KG1 (cell line): ENCODE measurements around the gene EMC1.
"Not testable (repeated sequence)": the region's sequence is repeated elsewhere in the genome, so short reads cannot be mapped to it uniquely, and the experiment has no call there.

ENCODE experiments used
- DNase-seq: peaks from one replicate; lab custom pipeline; 2025; lab: John Stamatoyannopoulos, UW

The EMC1 gene

GRCh38 chr1:19216585-19216984, 34.7 kb downstream of the EMC1 start:
- DNase-seq: not testable (repeated sequence)

GRCh38 chr1:19213580-19213979, 37.7 kb downstream of the EMC1 start:
- DNase-seq: no peak

GRCh38 chr1:19212167-19212566, 39.2 kb downstream of the EMC1 start:
- no peak for DNase-seq

DNA sequence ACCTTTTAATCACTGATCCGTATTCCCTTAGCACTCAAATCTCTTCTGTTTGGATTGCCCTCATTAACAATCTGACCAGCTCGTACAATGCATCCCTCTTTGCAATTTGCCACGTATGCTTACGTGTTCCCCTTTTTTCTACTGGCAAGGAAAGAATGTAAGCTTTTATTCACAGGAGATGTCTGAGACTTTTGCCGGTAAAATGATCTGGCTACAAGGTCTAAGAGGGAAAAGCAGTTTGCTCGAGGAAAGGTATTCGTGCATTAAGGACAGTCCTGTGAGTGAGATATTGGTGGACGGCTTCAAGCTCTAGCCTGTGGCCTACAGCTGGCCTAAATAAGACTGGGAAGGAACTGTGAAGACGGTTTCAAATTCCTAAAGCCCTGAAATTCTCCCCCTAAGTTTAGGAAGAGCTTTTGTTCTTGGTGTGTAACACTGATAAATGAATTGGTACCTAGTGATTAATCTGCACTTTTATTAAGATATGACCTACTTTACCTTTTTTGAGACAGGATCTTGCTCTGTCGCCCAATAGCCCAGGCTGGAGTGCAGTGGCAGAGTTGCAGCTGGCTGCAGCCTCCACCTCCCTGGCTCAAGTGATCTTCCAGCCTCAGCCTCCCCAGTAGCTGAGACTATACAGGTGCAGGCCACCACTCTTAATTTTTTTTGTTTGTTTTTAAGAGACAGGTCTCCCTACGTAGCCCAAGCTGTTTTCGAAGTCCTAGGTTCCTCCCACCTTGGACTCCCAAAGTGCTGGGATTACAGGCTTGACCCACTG, 40.4 kb downstream of the EMC1 start:
- DNase-seq: peak; percentile 30

DNA sequence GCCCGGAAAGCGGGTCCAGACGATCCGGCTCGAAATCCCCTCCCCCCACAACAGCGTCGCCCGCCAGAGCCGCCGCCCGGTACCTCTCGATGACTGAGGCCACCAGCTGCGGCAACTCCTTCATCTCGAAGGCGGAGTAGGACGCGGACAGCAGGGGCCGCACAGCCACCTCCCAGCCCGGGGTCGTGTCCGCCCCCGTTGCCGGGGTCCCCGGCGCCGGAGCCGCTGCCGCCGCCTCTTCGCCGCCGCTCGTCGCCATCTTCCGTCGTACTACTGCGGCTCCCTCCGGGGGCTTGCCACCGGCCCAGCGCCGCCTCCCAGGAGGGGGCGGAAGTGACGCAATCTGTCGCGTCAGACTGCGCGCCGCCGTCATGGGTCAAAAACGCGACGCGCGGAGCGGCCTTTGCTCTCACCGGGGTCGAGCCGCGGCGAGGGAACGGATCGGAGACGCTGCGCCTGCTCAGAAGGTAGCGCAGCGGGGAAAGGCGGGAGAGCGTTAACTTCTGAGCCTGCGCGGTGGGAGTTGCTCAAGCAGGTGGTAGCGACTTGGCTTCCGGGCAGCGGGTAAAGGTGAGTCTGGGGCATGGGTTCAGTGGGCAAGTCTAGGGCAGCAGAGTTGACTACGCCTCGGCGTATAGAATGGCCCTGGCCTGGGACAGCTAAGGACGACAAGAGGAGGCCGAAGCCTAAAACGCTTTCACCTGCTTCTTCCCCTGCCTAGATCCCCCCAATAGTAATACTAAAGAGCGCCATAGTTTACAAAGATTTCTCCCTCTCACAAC, 41.1 kb downstream of the EMC1 start, which contains the start of gene UBR4:
TSS of gene UBR4 (minus strand) at position 277 of the 782 bp plus-strand sequence. CDS start at position 259, 18 bp downstream.
- DNase-seq: peak; percentile 90

- no peak for DNase-seq
Measured at GRCh38 chr1:19209439-19209989, 41.8 kb downstream of the EMC1 start.

DNA sequence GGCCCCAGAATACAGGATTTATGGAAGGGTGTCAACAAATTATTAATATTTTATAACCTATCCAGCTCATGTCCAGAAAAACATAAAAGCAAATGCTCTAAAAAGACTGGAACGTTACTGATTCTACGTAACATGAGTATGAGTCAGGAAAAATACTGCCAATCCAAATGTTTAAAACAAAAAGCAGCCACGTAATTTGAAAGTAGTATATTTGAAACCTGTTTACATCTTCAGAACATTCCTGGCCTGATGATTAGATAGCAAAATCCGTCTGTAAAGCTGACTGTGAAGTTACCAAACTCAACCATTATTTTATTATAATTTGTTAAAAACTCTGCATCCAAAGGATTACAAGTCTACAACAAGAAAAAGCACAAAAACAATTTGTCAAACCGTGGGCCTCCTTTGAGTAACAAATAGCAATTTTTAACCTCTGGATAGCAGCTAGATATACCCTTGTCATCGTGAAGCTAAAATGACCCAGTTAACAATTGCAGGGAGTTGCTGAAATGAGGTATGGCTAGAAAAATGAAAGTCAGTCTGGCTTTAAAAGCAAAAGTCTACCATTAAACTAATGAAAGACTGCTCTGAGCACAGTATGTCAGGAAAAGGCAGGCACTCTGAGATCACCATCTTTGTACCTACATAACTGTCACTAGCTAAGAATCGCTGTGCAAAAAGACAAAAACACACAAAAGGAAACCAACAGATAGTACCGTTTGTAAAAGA, 42.5 kb downstream of the EMC1 start:
- no peak for DNase-seq

GRCh38 chr1:19206947-19207346, 44.4 kb downstream of the EMC1 start:
- no peak for DNase-seq

DNA sequence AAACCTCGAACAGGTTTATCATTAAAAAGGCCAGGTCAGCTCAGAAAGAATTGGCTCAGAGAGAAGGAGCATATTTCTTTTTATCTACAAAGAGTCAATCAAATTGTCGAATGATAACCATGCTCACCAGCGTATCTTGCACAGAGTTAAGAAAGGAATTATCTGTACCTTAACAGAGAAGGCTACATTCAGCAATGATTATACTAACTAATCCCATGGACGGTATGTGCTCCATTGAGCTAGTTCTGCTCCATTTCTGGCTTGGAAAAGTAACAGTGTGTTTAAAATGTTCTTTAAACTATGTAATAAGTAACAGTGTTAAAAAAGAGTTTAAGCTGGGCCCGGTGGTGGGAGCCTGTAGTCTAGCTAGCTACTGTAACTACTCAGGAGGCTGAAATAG, 45.5 kb downstream of the EMC1 start:
- no peak for DNase-seq

- no peak for DNase-seq
Measured at GRCh38 chr1:19205403-19205802, 45.9 kb downstream of the EMC1 start.

GRCh38 chr1:19204446-19205266, 46.7 kb downstream of the EMC1 start:
- no peak for DNase-seq

GRCh38 chr1:19203440-19203839, 47.9 kb downstream of the EMC1 start:
- no peak for DNase-seq

DNA sequence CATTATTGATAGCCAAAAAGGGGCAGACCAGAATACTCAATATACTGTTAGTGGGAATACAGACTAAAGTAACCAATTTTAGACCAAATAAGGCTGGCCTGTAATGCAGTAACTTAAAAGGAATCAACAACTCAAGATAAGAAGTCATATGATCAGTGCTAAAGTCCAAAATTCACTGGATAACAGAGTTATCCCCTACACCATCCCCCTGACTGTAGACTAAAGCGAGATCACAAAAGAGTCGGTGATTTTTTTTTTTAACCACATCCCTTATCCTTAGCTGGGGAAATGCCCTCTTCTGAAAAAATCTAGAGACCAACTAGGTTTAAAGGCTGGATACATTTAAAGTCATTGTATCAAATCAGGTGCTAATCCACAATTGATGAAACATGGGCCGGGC, 48.9 kb downstream of the EMC1 start:
- no peak for DNase-seq

DNA sequence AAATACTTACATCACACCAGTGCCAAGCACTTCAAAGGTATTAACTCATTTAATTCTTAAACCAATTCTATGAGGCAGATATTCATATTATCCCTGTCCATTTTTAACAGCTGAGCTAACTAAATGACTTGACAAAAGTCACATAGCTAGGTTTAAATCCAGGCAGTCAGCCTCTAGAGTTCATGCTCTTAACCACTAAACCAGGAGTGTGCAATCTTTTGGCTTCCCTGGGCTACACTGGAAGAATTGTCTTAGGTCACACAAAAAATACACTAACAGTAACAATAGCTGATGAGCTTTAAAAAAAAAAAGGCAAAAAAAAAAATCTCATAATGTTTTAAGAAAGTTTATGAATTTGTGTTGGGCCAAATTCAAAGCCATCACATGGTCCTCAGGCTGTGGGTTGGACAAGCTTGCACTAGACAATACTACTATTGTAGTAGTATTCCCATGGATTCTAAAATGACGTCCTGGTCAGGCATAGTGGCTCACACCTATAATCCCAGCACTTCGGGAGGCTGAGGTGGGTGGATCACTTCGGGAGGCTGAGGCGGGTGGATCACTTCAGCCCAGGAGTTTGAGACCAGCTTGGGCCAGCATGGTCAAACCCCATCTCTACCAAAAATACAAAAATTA, 51.2 kb downstream of the EMC1 start:
- no peak for DNase-seq

- no peak for DNase-seq
Measured at GRCh38 chr1:19199329-19199968, 51.9 kb downstream of the EMC1 start.

DNA sequence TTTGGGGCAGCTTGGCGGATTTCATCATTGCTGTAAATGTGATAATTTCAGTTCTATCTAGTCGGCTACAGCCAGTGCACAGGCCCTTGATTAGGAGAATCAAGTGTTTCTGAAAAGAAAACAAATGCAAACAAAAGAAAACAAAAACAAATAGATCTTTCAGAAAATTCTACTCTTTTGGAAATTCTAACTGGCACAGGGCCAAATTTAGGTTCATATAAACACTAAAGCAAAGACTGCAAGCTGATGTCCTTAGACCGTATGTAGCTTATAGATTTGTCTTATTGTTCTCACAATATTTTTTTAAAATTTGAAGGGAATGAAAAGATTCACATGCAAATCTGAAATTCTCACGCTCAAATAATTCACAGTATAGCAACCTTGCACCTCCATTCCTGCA, 52.5 kb downstream of the EMC1 start:
- no peak for DNase-seq

- DNase-seq: no peak
Measured at GRCh38 chr1:19197845-19198244, 53.5 kb downstream of the EMC1 start.

DNA sequence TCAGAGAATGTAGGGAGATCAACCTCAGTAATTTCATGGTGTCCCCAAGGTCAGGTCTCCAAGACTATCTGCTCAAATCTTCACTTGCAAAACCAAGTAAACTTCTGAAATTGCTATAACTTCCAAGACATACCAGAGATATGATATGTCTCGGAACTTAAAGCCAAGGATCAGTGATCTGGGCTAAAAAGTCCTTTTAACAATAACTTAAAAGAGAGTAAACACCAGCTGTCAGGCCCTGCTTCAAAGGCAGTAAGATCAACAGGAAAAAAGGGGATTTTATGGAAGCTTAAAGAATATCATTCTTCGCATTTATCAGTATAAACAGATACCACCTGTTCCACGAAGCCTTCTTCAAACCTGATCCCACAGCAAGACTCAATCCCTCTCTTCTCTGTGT, 55.0 kb downstream of the EMC1 start:
- no peak for DNase-seq

- DNase-seq: no peak
Measured at GRCh38 chr1:19193004-19193403, 58.3 kb downstream of the EMC1 start.

- no peak for DNase-seq
Measured at GRCh38 chr1:19191811-19192210, 59.5 kb downstream of the EMC1 start.
